ENCODE results near the gene IGSF11. TPM values are rescaled to one million over a fixed set of nuclear protein-coding genes. Genes with fewer than 3 reads are reported as not detected.
A peak's percentile ranks its signal among the peaks of the same experiment; 100 is the strongest.

IGSF11 gene
- total RNA-seq, 1 donor from 2014 or later = 11.9 TPM

DNA sequence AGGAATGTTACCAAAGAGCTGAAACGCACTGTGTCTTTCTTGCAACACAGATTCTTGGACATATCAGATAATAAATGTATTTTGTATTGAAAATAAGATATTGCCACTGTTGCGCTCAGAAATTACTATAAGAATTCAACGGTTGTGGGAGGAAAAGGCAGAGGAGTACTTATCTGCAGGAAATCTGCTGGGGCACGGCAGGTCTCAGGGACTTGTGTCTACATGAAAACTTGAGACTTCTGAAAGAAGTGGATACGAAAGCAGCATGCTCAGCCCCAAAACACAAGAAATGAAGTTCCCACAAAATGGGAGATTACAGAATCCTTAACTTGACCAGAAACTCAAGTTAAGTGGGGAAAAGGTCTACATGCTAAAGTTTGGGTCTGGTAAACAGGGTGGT is 86.5 kb downstream of the IGSF11 start:
- no peak for DNase-seq

DNA sequence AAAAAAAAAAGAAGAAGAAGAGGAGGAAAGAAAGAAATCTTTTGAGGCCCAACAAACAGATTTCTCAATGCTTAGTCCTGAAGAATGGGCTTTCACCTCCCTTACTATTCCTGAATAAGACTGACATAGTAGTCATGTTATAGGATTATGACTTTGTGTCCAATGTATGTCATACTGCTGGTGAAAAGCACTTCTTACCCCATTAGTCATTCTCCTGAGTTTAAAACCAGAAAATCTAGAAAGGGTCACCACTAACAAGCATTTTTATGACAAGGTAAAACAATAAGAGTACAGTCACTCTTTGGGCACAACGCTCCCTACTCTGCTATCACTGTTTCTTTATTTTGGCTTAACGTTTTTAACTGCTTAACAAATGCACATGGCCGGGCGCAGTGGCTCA is 88.2 kb downstream of the IGSF11 start:
- DNase-seq = no peak

DNA sequence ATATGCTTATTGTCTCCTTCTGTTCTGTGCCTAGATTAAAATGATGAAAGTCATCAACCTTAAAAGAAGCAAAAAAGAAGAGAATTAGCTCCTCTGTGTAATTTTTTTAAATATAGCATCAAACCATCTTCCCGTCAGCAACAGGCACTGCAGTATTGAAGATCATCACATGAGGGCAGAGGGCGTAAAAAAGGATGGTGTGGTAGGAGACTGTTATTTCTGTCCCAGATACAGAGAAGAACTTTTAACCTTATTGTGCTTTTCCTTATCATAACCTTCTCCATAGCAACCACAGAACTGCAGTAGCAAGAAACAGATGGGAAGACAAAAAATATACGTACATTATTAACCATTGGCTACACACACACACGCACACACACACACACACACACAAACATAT is 88.8 kb downstream of the IGSF11 start:
- DNase-seq = no peak

DNA sequence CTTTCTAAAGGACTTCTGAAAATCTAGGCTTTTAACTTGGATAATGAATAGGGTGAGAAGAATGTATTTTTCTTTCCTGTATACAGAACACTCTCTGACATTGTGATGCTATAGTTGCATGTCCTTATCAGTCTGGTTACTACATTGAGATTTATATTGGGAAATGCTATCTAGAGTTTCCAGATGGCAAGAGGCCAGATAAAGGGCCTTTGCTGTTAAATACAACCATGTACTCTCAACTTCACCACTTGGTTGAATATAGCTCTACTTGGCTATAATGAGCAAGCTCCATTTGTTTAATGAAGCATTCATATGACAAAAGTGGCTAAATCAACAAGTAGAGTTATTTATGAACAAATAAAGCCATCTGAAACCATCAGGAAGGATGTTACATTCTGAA is 91.0 kb downstream of the IGSF11 start:
- no peak for DNase-seq

DNA sequence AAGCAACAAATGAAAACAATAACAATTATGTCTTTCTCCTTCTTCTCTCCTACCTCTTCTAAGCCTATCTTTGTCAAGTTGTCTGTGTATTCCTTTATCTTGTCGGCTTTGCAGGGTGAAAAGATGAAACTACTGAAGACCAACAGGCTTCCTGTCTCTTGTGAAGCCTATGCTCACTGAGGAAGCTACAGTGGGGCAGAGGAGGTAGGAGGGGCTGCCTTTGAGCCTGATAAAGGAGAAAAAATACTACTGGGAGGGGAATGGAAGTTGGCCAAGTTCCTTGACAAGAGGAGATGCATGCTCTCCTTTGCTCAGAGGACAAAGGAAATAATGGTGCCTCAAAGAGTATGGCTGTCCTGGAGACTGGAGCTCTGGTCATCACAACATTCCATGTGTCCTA is 92.0 kb downstream of the IGSF11 start:
- no peak for DNase-seq

DNA sequence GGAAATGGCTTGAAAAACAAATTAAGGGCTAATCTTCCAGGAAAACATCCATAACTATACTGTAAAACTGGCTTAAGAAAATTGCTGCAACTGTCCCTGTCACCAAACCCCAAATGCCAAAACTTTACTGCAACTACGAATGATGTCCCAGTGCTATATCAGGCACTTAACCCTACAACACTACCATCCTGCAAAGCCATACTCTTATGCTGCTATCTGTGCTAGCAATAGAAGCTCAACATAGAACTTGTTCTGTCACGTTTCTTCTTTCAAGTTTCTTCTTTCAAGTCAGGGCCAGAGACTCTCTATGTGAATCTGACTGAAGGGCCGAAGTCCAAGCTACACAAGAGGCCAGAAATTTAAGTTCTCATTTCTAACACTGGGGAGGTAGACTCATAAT is 92.5 kb downstream of the IGSF11 start:
- no peak for DNase-seq

DNA sequence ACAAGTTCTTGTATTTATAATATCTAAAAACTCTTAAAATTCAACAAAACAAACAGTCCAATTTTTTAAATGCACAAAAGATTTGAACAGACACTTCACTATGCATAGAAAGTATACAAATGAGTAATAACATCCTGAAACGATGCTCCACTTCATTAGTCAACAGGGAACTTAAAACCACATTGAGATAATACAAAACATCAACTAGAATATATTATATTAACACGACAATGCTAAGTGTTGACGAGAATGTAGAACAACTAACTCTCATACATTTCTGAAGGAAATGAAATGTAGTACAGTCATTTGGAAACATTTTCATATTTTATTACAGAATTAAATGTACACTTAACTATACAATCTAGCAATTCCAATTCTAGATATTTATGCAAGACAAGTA is 93.4 kb downstream of the IGSF11 start:
- no peak for DNase-seq

DNA sequence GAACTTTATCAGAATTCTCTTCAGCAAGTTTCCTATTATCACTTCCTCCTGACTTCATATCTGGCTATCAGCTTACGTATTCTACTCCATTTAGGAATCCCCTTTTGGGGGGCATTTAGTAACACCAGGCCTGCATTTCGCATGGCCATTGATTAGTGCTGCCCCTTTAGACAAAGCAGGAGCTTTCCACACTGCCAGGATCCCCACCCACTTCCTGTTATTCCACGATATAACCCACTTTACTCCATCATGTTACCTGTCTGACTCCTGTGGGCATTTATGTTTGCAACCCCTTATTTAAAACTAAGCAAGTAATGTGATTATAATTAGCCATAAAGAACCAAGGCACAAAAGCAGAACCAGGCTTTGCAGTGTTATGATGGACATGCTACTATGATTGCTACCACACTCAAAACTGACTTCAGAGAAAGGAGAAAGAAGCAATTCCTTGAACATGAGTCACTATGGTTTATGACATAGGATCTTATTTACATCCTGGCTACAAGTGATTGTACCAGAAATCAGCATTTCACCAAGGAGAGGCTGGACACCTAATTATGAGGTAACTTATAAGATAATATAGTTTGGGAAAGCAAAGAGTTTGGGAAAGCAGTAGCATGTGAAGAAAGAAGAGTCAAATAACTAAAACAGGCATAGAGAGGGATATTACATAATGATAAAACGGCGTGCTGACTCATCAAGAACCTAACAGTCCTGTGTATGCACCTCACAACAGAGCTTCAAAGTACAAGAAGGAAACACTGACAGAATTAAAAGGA is 96.3 kb downstream of the IGSF11 start:
- DNase-seq = no peak

DNA sequence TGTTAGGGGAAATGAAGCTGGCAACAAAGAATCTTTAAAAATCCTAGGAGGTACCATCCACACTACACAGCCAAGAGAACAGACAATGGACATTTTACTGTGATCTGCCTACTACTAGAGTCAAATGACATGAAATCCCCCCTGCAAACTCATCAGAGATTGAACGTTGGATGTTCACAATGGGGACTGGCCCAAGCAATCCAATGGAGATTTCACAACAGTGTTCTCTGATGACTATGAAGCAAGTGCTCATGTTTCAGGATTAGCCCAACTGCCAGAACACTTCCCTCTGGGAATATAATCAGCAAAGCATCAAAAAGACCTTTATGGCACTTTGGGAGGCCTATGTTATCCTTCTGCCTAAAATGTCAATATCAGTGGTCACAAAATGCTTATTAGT is 97.8 kb downstream of the IGSF11 start:
- DNase-seq = no peak

DNA sequence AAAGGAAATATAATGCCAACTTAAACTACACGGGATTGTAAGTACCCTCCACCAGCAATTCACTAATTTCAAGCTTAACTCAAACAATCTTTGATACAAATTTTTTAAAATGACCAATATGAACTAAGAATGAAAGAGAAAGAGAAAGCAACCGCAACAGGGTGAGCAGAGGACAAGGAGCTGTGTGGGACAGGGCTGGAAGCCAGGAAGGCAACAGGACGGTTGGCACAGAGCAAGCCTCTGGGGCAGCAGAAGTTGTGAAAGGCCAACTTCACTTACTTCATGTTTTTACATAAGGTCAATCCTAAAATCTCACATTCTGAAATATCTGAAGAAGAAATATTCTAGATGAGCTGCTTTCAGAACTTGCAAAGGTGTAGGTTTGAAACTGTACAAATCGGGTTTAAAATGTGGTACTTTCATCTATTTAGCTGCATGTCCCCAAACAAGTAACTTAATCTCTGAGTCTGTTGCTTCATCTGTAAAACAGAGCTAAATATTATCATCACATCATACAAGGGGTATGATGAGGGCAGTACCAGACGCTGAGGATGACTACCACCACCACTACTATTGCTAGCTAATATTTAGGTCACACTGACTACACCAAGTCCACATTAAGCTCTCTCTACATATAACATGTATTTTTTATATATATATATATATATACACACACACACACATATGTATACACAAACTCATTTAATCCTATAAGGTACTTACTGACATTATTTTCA is 101.7 kb downstream of the IGSF11 start:
- no peak for DNase-seq

DNA sequence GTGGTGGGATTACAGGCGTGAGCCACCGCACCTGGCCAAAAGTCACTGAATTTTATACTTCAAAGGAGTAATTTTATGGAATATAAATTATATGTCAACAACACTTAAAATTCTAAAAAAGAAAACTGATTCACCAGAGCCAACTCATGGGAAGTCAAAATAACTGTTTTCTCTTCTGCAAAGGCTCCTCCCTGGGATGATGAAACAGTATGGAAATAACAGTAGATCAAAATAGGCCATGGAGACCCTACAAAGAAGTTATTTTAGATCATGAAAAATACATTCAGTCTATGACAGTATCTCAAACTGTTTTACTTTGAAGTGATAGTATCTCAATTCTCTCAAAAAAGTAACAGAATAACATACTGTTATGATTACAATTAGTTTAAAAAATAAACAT is 102.7 kb downstream of the IGSF11 start:
- DNase-seq = no peak

DNA sequence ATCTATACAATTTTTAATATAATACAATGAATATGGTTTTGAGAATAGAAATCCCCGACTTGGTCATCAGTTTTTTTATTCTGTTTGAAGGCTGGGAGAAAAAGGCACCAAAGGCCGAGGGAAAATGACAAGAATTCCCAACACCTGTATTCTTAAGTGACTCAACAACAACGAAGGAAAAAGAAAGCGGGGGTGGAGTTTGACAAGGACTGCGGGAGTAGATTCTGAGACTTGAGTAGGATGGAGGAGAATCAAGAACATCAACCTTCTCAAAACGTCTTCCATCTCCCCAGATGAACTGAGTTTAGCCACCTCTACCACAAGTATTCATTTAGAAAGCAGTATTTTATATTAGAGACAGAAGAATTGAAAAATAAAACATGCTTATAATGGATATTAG is 107.2 kb downstream of the IGSF11 start:
- no peak for DNase-seq

DNA sequence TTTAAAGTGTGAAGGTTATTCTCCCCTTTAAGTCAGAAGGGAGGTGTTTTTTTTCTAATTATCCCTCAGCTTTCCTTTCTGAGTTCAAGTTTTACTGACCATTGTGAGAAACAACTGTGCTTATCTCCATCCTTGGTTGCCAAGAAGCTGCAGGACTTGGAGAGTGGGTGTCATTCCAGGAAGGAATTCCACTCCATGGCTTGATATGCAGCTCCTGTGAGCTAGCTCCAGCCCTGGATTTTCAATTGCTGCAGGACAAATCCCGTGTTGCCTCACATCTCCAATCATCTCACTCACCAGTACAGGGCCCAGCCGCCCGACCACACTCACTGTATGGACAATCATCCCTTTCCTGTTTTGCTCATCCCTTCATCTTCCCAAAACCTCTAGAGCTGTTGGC is 122.5 kb downstream of the IGSF11 start:
- no peak for DNase-seq

DNA sequence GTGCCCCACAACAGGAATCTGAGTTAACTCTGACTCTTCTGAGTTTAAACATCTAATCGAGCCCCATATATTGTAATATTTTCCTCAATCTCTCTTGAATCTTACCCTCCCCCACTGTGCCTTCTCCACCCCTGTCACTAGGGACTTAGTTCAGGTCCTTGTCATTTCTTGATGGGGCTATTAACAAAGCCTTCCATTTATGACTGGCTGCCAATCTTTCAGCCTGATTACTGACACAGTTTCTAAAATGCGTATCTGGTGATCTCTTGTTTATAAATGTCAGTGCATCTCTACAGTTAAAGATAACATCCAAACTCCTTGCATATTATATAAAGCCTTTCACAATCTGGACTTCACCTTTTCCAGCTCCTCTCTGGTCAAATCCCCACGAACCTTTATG is 124.3 kb downstream of the IGSF11 start:
- no peak for DNase-seq

DNA sequence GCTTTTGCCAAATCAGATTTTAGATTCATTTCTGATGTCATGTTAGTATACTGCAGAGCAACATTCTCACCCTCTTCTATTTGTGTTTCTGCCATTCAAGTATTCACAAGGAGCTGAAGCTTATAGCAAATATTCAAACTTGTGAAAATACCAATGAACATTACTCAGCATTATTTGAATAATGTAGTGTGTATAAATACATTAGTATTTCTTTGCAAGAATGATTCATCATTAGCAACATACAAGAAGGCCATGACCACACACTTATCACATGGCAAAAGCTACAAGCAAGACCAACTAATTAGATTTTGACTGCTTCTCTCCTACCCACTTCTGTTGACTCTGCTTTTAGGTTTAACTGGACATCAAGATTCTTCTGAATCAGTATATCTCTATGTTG is 124.9 kb downstream of the IGSF11 start:
- no peak for DNase-seq

DNA sequence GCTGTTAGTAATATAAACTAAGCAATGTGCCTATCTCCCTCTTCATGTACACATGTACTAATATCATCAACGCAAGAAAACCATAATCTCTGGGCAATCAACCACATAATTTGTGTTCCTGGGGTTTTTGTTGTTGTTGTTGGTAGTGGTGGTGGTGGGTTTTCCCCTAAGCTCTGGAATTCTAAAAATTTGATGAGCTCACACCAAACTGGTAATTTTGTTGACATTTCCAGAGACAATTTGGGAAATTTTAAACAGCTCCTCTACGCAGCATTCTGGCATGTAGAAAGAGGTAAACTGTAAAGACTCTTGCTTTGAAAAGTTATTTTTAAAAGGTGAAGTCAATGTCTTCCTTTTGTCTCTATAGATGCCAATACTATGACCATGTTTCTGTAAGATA is 126.7 kb downstream of the IGSF11 start:
- DNase-seq = no peak

DNA sequence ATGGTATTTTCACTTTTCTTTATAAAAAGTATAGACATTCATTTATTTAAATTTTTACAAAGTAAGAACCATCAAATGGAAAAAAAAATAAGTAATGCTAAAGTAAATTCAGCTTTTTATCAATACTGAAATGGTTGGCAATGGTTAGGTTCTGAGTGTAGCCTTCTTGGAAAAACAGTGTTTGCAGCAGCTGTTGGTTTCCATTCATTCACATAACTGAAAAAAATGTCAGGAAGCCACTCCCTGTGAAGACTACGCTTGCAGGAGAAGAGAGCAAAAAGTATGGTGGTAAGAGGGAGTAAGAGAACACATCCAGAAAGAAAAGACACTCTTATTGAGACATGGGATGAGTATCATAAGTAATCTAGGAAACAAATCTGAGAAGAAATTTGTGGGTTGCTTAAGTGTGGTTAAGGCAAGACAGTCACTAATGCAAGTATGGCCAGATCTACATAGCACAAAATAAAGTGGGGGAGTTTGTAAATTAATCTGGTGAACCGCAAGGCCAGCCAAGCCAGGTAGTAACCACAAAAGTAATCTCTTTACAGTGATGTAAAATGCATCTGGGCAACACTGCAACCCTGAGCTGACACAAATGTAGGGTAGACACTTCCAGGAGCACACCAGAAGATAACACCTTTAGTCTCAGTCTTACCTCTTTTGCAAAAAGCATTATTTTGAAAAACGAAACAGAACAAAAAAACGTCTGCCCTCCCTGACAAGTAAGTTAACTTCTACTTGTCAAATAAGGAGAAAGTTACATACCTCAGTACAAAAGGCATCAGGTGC is 133.7 kb downstream of the IGSF11 start:
- DNase-seq = no peak

DNA sequence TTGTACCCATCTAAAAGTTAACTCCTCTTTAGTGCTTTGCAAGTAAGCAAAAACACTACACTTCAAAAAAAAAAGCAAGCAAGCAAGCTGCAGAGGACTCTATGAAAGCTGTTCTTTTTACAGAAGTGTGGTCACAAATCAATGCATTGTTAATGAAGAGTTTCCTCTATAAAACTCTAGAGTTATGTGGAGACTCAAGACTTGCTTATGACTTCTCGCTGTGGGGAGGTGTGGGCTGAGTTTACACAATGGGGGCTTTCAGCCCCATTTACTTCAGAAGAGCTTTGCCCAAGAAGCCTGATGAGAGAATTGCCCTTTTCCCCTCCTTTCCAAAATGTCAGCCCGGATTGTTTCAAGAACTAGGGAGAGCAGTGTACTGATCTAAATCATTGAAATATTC is 144.4 kb downstream of the IGSF11 start:
- no peak for DNase-seq

DNA sequence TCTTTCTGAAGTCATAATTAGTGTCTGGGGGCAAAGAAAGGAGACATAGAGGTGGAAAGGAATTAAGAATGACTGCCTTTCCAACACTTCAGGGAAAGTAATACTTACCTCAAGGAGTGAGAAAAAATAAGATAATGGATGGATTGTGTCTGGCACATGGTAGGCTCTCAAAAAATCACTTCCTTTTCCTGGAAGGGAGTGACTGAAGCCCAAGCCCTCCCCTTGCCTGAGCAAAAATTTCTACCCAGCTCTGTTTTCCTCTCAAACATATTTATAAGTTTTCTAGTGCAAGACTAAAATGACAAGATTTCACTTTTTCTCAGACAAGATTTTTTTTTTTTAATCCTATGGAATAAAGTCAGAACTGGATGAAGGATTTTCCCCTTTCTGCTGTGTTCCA is 145.0 kb downstream of the IGSF11 start:
- no peak for DNase-seq

DNA sequence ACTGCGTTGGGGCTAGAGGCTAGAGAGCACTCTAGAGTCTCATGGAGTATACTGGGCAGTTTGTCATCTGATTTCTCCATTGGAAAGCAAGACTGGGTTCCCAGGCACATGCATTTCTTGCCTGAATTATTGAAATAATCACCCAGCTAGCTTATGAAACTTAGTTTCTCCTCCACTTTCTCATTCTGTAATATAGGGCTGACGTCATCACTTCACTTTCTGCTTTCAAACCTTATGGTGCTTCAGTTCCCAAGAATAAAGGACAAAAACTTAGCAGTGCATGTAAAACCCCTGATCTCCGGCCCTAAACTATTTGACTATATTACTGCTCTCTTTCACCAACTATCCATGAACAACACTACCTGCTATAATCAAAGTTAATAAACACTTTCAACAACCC is 147.9 kb downstream of the IGSF11 start:
- DNase-seq = no peak

DNA sequence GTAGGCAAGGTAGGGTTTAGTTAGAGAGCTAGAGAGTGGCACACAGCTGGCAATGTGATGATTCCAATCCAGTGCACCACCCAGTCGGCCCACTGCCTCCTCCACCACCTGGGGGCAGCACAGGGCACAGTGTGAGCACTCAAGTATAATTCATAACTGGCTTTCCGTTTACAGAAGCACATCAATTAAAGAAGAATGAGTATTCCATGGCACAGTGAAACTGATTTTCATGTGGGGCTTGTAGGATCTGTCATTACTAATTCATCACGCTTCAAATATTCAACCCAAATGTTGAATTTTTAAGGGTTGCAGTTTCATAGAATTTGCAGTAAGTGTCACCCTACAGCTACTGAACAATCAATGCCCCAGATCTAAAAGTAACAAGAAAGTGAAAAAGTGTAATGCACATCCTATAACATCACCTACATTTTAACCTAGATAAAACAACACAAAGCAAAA is 149.9 kb downstream of the IGSF11 start:
- peak; percentile 66 for DNase-seq

DNA sequence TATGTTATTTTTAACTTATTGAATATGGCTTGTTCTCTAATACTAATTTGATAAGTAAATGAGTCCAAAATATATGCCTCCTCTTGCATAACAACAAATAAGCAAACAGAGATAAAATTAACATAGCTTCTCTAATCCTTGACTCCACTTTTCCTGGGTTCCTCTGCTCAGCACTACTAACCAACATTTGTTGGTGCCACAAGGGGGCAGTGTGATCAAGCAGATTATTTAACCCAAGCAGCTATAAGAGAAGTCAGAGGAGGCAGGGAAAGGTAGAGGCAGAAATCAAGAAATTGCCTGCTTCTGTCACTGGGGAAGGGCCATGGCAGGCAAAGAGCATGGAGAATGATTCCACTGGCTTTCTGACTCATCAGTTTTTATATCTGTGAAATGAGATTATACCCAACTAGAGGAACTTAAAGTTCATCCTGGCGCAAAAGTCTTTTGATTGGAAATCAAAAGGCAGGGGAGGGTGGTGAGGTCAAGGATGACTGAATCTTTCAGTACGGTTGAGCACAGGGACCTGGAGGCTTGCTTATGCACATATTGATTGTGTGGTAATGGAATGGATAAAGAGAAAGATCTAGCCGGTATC is 152.2 kb downstream of the IGSF11 start:
- DNase-seq = peak; percentile 40

DNA sequence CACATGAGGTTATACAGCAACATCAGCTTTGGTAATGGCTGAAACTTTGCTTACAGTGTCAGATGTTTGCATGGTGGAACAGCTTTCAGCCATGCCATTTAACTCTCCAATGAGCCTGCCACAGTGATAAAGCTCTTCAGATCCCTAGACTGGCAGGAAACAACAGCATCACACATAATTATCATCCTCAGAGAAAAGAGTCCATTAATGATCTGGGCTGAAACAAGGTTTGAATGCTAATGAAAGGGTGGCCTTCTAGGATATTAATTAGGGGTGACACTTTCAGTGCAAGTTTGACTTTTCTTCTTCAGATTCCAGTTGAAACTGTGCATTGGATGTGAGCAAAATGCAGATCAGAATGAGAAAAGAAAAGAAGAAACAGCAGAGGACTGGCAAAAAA is 166.6 kb downstream of the IGSF11 start:
- DNase-seq = no peak

Measured in occipital lobe (tissue), 2 donors.